UCSD-AML1 (cell line): ENCODE data around the gene PRKAR2B.
"Not testable (repeated sequence)": the region's sequence is repeated elsewhere in the genome, so short reads cannot be mapped to it uniquely, and the experiment has no call there.

Experiments
- DNase-seq: peaks from one replicate; lab custom pipeline; 2025; ENCODE audit not compliant: unreplicated experiment; lab: John Stamatoyannopoulos, UW

Gene PRKAR2B

GRCh38 chr7:107152011-107152410 is 107.5 kb downstream of the PRKAR2B start:
- no peak for DNase-seq

GRCh38 chr7:107154826-107155225 is 110.3 kb downstream of the PRKAR2B start:
- no peak for DNase-seq

GRCh38 chr7:107155726-107156125 is 111.2 kb downstream of the PRKAR2B start:
- DNase-seq = not testable (repeated sequence)

GRCh38 chr7:107157091-107157490 is 112.6 kb downstream of the PRKAR2B start:
- no peak for DNase-seq

- DNase-seq = no peak
Observed at GRCh38 chr7:107158028-107158427, 113.5 kb downstream of the PRKAR2B start.

- DNase-seq = no peak
Observed at GRCh38 chr7:107160389-107160788, 115.9 kb downstream of the PRKAR2B start.

GRCh38 chr7:107161415-107161814 is 116.9 kb downstream of the PRKAR2B start:
- DNase-seq = no peak

GRCh38 chr7:107162475-107162874 is 118.0 kb downstream of the PRKAR2B start:
- no peak for DNase-seq

- DNase-seq = no peak
Observed at GRCh38 chr7:107164092-107164491, 119.6 kb downstream of the PRKAR2B start.

GRCh38 chr7:107165341-107165740 is 120.8 kb downstream of the PRKAR2B start:
- no peak for DNase-seq

- DNase-seq = no peak
Observed at GRCh38 chr7:107166736-107167426, 122.4 kb downstream of the PRKAR2B start.

GRCh38 chr7:107167483-107168232 is 123.2 kb downstream of the PRKAR2B start:
- peak; percentile 54 for DNase-seq

GRCh38 chr7:107168233-107169119 is 124.0 kb downstream of the PRKAR2B start, which contains the start of gene HBP1:
Gene HBP1, plus strand, starts transcription at chr7:107169003. Its CDS starts 10,891 bp downstream, at chr7:107179894.
- DNase-seq = peak; percentile 91

- DNase-seq = peak; percentile 85
Observed at GRCh38 chr7:107169120-107170050, 124.9 kb downstream of the PRKAR2B start.

GRCh38 chr7:107170051-107170915 is 125.8 kb downstream of the PRKAR2B start:
- no peak for DNase-seq

- DNase-seq = no peak
Observed at GRCh38 chr7:107171496-107171895, 127.0 kb downstream of the PRKAR2B start.

- no peak for DNase-seq
Observed at GRCh38 chr7:107172276-107173032, 127.9 kb downstream of the PRKAR2B start.

- no peak for DNase-seq
Observed at GRCh38 chr7:107173191-107173590, 128.7 kb downstream of the PRKAR2B start.
